K562 (cell line): ENCODE results near the gene ITGA7. TPM values are rescaled to one million over a fixed set of nuclear protein-coding genes. Genes with fewer than 3 reads are reported as not detected.
A peak's percentile ranks its signal among the peaks of the same experiment; 100 is the strongest.

Experiments used
- ATAC-seq: fragments of 200-7000 bp; cut with Tn5 transposase; 3 replicates; pipeline ENCODE4 v1.9.1; 2020; ENCODE audit warnings: moderate library complexity
- BruUV-seq: library from RNA; stranded (reverse); fragments of 400-500 nt; replicated peaks from 2 replicates; lab custom pipeline; 2021; lab: Mats Ljungman, UMichigan
- CTCF ChIA-PET: fragments of 300-600 bp; formaldehyde crosslinking; extraction: SDS; loops from one replicate; lab custom pipeline; 2021; ENCODE audit warnings: low intra/inter-chr PET ratio; lab: Yijun Ruan, JAX
- POLR2A ChIA-PET: fragments of 300-600, 350-650 bp; sonication (Branson Sonifier 250); formaldehyde crosslinking; extraction: SDS; loops from one replicate; lab custom pipeline; 2021; ENCODE audit warnings: antibody characterized with exemption, inconsistent platforms; lab: Yijun Ruan, JAX
- DNase-seq, 4 experiments: peaks; one replicate each; pipeline versions ENCODE4 v3.0.0 to v3.0.0-alpha.2; 2011 to 2018; ENCODE audit warnings: low spot score in 3 of 4, mixed read lengths in 3 of 4; ENCODE audit errors: extremely low read depth in 1 of 4
- FAIRE-seq: peaks from 2 replicates; lab custom pipeline; 2011; peaks lifted over from hg19 to GRCh38; lab: Jason Lieb, UNC
- H2AFZ ChIP-seq: 2 replicates; pipeline ENCODE4 v1.6.0; 2011; ENCODE audit warnings: low read depth, low read length, control low read depth, inconsistent platforms
- H3K27ac ChIP-seq: fragments of 200-600 bp; 3 replicates; pipeline ENCODE4 v1.8.0; 2011; ENCODE audit warnings: low read depth, mild to moderate bottlenecking, control low read depth, inconsistent platforms, low read length, moderate library complexity, mixed read lengths; ENCODE audit errors: extremely low read depth
- H3K27me3 ChIP-seq, 2 experiments: fragments of 300-600 bp in 1 of 2; 2 replicates in 1 of 2; 3 replicates in 1 of 2; pipeline versions ENCODE4 v1.6.0 to v1.8.0; 2011; ENCODE audit warnings: inconsistent platforms in 2 of 2, low read length in 2 of 2, mild to moderate bottlenecking in 1 of 2, mixed read lengths in 1 of 2, moderate library complexity in 1 of 2; ENCODE audit not compliant: control insufficient read depth in 2 of 2, insufficient read depth in 2 of 2
- H3K36me3 ChIP-seq: fragments of 300-600 bp; 3 replicates; pipeline ENCODE4 v1.8.0; 2011; ENCODE audit warnings: mild to moderate bottlenecking, low read length, inconsistent platforms; ENCODE audit not compliant: control insufficient read depth, insufficient read depth
- H3K4me1 ChIP-seq, 2 experiments: fragments of 200-600 bp in 1 of 2; replicated peaks in 1 of 2; 2 replicates in 1 of 2; 3 replicates in 1 of 2; pipeline versions ENCODE4 v1.5.1 to v1.8.0; 2011; ENCODE audit warnings: inconsistent platforms in 2 of 2, low read length in 2 of 2, mild to moderate bottlenecking in 1 of 2, mixed read lengths in 1 of 2, moderate library complexity in 1 of 2; ENCODE audit not compliant: control insufficient read depth in 2 of 2, insufficient read depth in 2 of 2
- H3K4me2 ChIP-seq: 2 replicates; pipeline ENCODE4 v1.6.1; 2011; ENCODE audit warnings: low read length, control low read depth, inconsistent platforms, mixed read lengths; ENCODE audit not compliant: insufficient read depth
- H3K4me3 ChIP-seq: fragments of 200-600 bp; sonication (generic), shearing (Covaris generic); 2 replicates; pipeline ENCODE4 v1.5.1; 2016; ENCODE audit warnings: control low read depth, inconsistent platforms
- H3K79me2 ChIP-seq: fragments of 200-600 bp; 3 replicates; pipeline ENCODE4 v1.8.0; 2011; ENCODE audit warnings: low read length, inconsistent platforms; ENCODE audit not compliant: control insufficient read depth, insufficient read depth
- H3K9ac ChIP-seq, 2 experiments: 2 replicates each; pipeline versions ENCODE4 v1.6.0 to v1.6.1; 2011; ENCODE audit warnings: low read depth in 2 of 2, low read length in 2 of 2, control low read depth in 1 of 2, inconsistent platforms in 1 of 2, mild to moderate bottlenecking in 1 of 2, mixed read lengths in 1 of 2; ENCODE audit not compliant: insufficient read depth in 1 of 2
- H3K9me1 ChIP-seq: one replicate; pipeline ENCODE4 v1.6.0; 2011; ENCODE audit warnings: inconsistent platforms, mild to moderate bottlenecking, low read length, moderate library complexity; ENCODE audit not compliant: control insufficient read depth, insufficient read depth
- H3K9me3 ChIP-seq: replicated peaks from 2 replicates; pipeline ENCODE4 v1.5.1; 2011; ENCODE audit warnings: low read depth, low read length, inconsistent platforms; ENCODE audit not compliant: control insufficient read depth, insufficient read depth
- H4K20me1 ChIP-seq: replicated peaks from 2 replicates; pipeline ENCODE4 v1.6.1; 2011; ENCODE audit warnings: low read length, inconsistent platforms, mixed read lengths; ENCODE audit not compliant: control insufficient read depth, insufficient read depth
- BRF1 ChIP-seq: IDR thresholded peaks from 3 replicates; pipeline ENCODE4 v1.6.1; 2011; ENCODE audit warnings: borderline replicate concordance, mild to moderate bottlenecking; ENCODE audit not compliant: insufficient read length; ENCODE audit errors: extremely low read depth
- BRF2 ChIP-seq: IDR thresholded peaks from 3 replicates; pipeline ENCODE4 v1.6.1; 2011; ENCODE audit warnings: borderline replicate concordance, mild to moderate bottlenecking; ENCODE audit not compliant: insufficient read length, insufficient read depth
- CBX2 ChIP-seq: fragments of 200-600 bp; sonication (generic); IDR thresholded peaks from one replicate; pipeline ENCODE4 v1.6.1; 2012; ENCODE audit warnings: mild to moderate bottlenecking, low read length, inconsistent platforms; ENCODE audit not compliant: insufficient read depth, poor library complexity, severe bottlenecking
- EHMT2 ChIP-seq: fragments of 450-650 bp; IDR thresholded peaks from 2 replicates; pipeline ENCODE4 v1.6.1; 2018; ENCODE audit warnings: antibody characterized with exemption
- JUNB ChIP-seq: fragments of 450-650 bp; formaldehyde crosslinking; conservative IDR thresholded peaks from 2 replicates; pipeline ENCODE4 v1.4.0; 2020; ENCODE audit warnings: mild to moderate bottlenecking
- JUND ChIP-seq, 2 experiments: IDR thresholded peaks; 2 replicates in 1 of 2; 3 replicates in 1 of 2; pipeline ENCODE4 v1.6.1; 2011; ENCODE audit warnings: borderline replicate concordance in 2 of 2, low read depth in 2 of 2, low read length in 2 of 2, improper control_type of control experiment in 1 of 2, missing biosample characterization in 1 of 2, missing genetic modification characterization in 1 of 2, missing genetic modification reagents in 1 of 2
- KAT2B ChIP-seq: IDR thresholded peaks from one replicate; pipeline ENCODE4 v1.6.1; 2012; ENCODE audit warnings: low read depth, mild to moderate bottlenecking, control low read depth, inconsistent platforms, low read length, moderate library complexity
- POLR2AphosphoS2 ChIP-seq: IDR thresholded peaks from 2 replicates; pipeline ENCODE4 v1.6.1; 2012; ENCODE audit warnings: low read length, improper control_type of control experiment
- POLR2G ChIP-seq: fragments of 200-400 bp; formaldehyde crosslinking; IDR thresholded peaks from 2 replicates; pipeline ENCODE4 v1.6.1; 2017; ENCODE audit warnings: low read depth, mild to moderate bottlenecking, antibody characterized with exemption, low read length, moderate library complexity
- RFX1 ChIP-seq: fragments of 450-650 bp; IDR thresholded peaks from 2 replicates; pipeline ENCODE4 v1.6.1; 2016; ENCODE audit warnings: mild to moderate bottlenecking, moderate library complexity
- SPI1 ChIP-seq: IDR thresholded peaks from 2 replicates; pipeline ENCODE4 v1.6.1; 2011; ENCODE audit warnings: low read depth, low read length, control low read depth, borderline replicate concordance
- ZNF280B ChIP-seq: fragments of 250-450 bp; sonication (Bioruptor Pico); IDR thresholded peaks from 2 replicates; pipeline ENCODE4 v1.5.1; 2021; ENCODE audit warnings: mild to moderate bottlenecking
- ZNF507 ChIP-seq: conservative IDR thresholded peaks from 2 replicates; pipeline ENCODE4 v1.6.1; 2017; ENCODE audit warnings: missing genetic modification characterization, missing compliant biosample characterization
- WGBS: fragments of 100-300 bp; shearing (Covaris generic); methylation state at CpG from one replicate; pipeline ENCODE4 v1.1.6; 2016; ENCODE audit warnings: low coverage, mixed read lengths; ENCODE audit not compliant: insufficient coverage; ENCODE audit errors: missing lambda C conversion rate; 5-methylcytosine and 5-hydroxymethylcytosine counted together
- in situ Hi-C: fragments of 300-500 bp; cut with MboI; formaldehyde crosslinking; loops from 4 replicates; pipeline ENCODE4 v1.15.0; 2018; ENCODE audit warnings: inconsistent platforms, mixed read lengths
- intact Hi-C: fragments of 100-400 bp; cut with micrococcal nuclease; formaldehyde crosslinking; loops from 2 replicates; pipeline ENCODE4 v1.14.2; 2022
- polyA plus RNA-seq, 8 experiments: library from polyadenylated mRNA; depleted of rRNA in 4 of 8; stranded (reverse) in 5 of 8; unstranded in 3 of 8; fragments of >200 nt; fragmentation: Nextera tagmentation in 2 of 8; fragmentation: Illumina TruSeq in 1 of 8; extraction: Ambion mirVana in 2 of 8; extraction: Trizol in 1 of 8; gene quantifications; 2 replicates each; pipeline versions ENCODE4 v1.2.1 to v1.2.3, GENCODE V29; 2011 to 2014; ENCODE audit warnings: inconsistent platforms in 1 of 8, missing spikeins in 1 of 8
- total RNA-seq, 7 experiments: library from RNA; depleted of rRNA in 6 of 7; stranded (reverse); fragments of >200 nt in 6 of 7; fragmentation: Illumina TruSeq in 2 of 7; extraction: Trizol in 2 of 7; gene quantifications; 2 replicates each; pipeline versions ENCODE4 v1.2.1 to v1.2.3, GENCODE V29; 2011 to 2021; ENCODE audit warnings: low replicate concordance in 1 of 7

ITGA7 gene
- total and polyA plus RNA-seq, 9 of the 15 experiments (the other 6 are each of a cell fraction or from before 2014, with no cell fraction given) = 0.11 to 2.3 (median 0.56) TPM; not detected in 1

GRCh38 chr12:55748230-55748993 lies 40.7 kb upstream of the ITGA7 start:
- Histone ChIP-seq H3K9ac (no peak overlapping the region), H3K9me3 (no peaks in the 10 kb centered on the region), H3K4me1 (peaks cover 29 to 32% of the 10 kb centered on the region in 2 experiments), H3K4me3 (no peak overlapping the region), H3K36me3 (peaks cover 71% of the 10 kb centered on the region), H3K27me3 (no peaks in the 10 kb centered on the region), H3K79me2 (peaks cover 38% of the 10 kb centered on the region), H4K20me1 (no peaks in the 10 kb centered on the region), H3K9me1 (no peaks in the 10 kb centered on the region), H2AFZ (no peak overlapping the region), H3K27ac (no peak overlapping the region), H3K4me2 (no peak overlapping the region)
- in situ Hi-C loops (no loop called here), intact Hi-C loops (no loop called here)
- no peak for FAIRE-seq
- no TSS peak for BruUV-seq
- ChIA-PET POLR2A (interaction anchor here (0.6 to 2.8 kb wide), 7 partner anchors 9 to 1792 kb away, joined by 3 to 15 read pairs (median 4); partner anchors contain the start of gene RAB5B), CTCF (no interaction called here)
- no peak for ATAC-seq
- WGBS = 95% methylated on average over 13 of the region's 18 CpGs
- TF ChIP-seq POLR2AphosphoS2 (peak; percentile 31; the same call in 1 of the 2 replicates), ZNF280B (CRISPR knock-in tag) (no peak), BRF1 (no peak), BRF2 (no peak), POLR2G (peak; percentile 60), EHMT2 (no peak), KAT2B (no peak), JUNB (CRISPR knock-in tag) (no peak), RFX1 (no peak), ZNF507 (tag) (no peak), JUND (IDR thresholded peaks at IDR 0.05; ENCODE audit: borderline replicate concordance, low read depth, low read length) (no peak), JUND (tag; IDR thresholded peaks at IDR 0.05; ENCODE audit: borderline replicate concordance, low read depth, low read length) (no peak), SPI1 (peak; percentile 66; the same call in 1 of the 2 replicates), CBX2 (no peak)
- DNase-seq = no peak
